OCI-LY3 (cell line): Measurements from ENCODE around the gene RAB2B.
A peak's percentile ranks its signal among the peaks of the same experiment; 100 is the strongest.
"Not testable (repeated sequence)": the region's sequence is repeated elsewhere in the genome, so short reads cannot be mapped to it uniquely, and the experiment has no call there.

Source experiments
- H2AFZ ChIP-seq: fragments of 200-600, 300-600 bp; shearing (Covaris generic); 2 replicates; pipeline ENCODE4 v1.6.0; 2014; ENCODE audit warnings: antibody characterized with exemption, low read depth, low read length
- H3K27ac ChIP-seq: fragments of 200-600, 300-600 bp; sonication (generic); 2 replicates; pipeline ENCODE4 v1.5.1; 2014; ENCODE audit warnings: mild to moderate bottlenecking, low read length, moderate library complexity, mixed read lengths
- H3K27me3 ChIP-seq: fragments of 200-600, 300-600 bp; sonication (generic); 2 replicates; pipeline ENCODE4 v1.6.1; 2014; ENCODE audit warnings: low read depth, low read length, mixed read lengths
- H3K36me3 ChIP-seq: fragments of 200-600, 300-600 bp; sonication (generic); replicated peaks from 2 replicates; pipeline ENCODE3; 2014; ENCODE audit warnings: low read depth, low read length, mixed read lengths
- H3K4me1 ChIP-seq: fragments of 300-600, 200-600 bp; sonication (generic); 2 replicates; pipeline ENCODE4 v1.6.1; 2014; ENCODE audit warnings: low read length, mixed read lengths
- H3K4me2 ChIP-seq: fragments of 200-600, 300-600 bp; sonication (generic); 2 replicates; pipeline ENCODE4 v1.6.1; 2014; ENCODE audit warnings: low read length, mixed read lengths
- H3K4me3 ChIP-seq: fragments of 300-600, 200-600 bp; sonication (generic); 2 replicates; pipeline ENCODE4 v1.5.1; 2014; ENCODE audit warnings: antibody characterized with exemption, mild to moderate bottlenecking, low read length, moderate library complexity
- H3K79me2 ChIP-seq: fragments of 300-600, 200-600 bp; shearing (Covaris generic); 2 replicates; pipeline ENCODE4 v1.6.1; 2014; ENCODE audit warnings: mild to moderate bottlenecking, low read length, mixed read lengths
- H3K9ac ChIP-seq: fragments of 300-600, 200-600 bp; shearing (Covaris generic); 2 replicates; pipeline ENCODE4 v1.6.0; 2014; ENCODE audit warnings: mild to moderate bottlenecking, low read length, moderate library complexity
- H3K9me3 ChIP-seq: fragments of 200-600, 300-600 bp; shearing (Covaris generic); 2 replicates; pipeline ENCODE4 v1.6.1; 2014; ENCODE audit warnings: low read length, mixed read lengths; ENCODE audit not compliant: insufficient read depth
- H4K20me1 ChIP-seq: fragments of 200-600, 300-600 bp; sonication (generic); 2 replicates; pipeline ENCODE4 v1.6.1; 2016; ENCODE audit warnings: low read length, mixed read lengths; ENCODE audit not compliant: insufficient read depth
- EZH2phosphoT487 ChIP-seq: fragments of 200-600 bp; shearing (Covaris generic); IDR thresholded peaks from 2 replicates; pipeline ENCODE4 v1.6.1; 2018; ENCODE audit warnings: antibody characterized with exemption, mixed run types, low read depth
- TF ChIP-seq, protein P1 (sequence below): fragments of 200-600, 300-600 bp; sonication (generic); IDR thresholded peaks from 2 replicates; pipeline ENCODE4 v1.5.1; 2014; ENCODE audit warnings: antibody characterized with exemption, low read length, low read depth

The RAB2B gene

DNA sequence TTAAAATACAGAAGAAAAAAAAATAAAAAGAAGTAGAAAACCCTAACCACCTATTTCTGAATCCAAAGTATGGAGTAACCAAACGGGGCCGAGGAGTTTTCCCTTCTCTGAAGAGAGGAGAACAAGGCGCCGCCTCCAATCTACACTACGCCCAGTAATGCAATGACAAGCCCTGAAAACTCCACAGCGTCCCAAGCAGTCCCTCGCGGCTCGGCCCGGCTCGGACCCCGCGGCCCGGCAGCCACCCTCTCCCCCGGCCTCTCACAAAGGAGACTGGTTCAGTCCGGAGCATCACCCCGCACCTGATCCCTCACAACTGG, 21.2 kb downstream of the RAB2B start:
- H2AFZ ChIP-seq: 0 out of 2 replicates have a peak overlapping the region, but pooled peaks have one; percentile 56
- H3K27ac ChIP-seq: peak overlapping the region; percentile 68
- TF ChIP-seq, protein P1, sequence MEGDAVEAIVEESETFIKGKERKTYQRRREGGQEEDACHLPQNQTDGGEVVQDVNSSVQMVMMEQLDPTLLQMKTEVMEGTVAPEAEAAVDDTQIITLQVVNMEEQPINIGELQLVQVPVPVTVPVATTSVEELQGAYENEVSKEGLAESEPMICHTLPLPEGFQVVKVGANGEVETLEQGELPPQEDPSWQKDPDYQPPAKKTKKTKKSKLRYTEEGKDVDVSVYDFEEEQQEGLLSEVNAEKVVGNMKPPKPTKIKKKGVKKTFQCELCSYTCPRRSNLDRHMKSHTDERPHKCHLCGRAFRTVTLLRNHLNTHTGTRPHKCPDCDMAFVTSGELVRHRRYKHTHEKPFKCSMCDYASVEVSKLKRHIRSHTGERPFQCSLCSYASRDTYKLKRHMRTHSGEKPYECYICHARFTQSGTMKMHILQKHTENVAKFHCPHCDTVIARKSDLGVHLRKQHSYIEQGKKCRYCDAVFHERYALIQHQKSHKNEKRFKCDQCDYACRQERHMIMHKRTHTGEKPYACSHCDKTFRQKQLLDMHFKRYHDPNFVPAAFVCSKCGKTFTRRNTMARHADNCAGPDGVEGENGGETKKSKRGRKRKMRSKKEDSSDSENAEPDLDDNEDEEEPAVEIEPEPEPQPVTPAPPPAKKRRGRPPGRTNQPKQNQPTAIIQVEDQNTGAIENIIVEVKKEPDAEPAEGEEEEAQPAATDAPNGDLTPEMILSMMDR: no peak

DNA sequence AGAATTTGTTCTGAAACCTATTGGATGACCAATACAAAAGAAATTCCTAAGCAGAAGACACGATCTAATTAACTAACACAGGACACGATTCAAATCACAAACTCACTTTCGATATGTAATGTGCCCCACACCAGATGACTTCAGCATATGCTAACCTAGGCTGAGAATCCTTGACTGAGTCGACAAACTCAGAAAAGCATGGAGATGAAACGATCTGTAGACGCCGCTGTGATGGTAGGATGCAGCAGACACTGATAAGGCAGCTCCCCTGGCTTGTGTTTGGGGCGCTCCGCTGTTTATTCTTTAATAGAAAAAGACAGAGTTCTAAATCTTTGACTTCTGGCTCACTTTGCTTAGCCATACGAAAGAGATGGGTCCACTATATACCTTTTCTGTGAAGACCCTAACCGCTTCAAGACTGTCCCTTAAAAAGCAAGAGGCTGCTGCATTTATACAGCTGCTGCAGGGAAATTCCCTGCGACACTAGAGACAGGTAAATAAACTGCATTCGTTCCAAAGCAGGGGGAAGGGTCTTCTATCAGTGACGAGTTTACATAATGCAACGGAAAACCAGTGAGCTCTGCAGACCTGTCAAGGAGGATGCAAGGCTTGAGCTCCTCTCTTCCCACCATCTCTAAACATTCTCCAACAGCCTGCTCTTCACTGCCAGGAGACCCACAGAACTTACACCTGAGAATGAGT, 21.8 kb downstream of the RAB2B start:
- H3K9me3 ChIP-seq: no peaks in the 10 kb centered on the region
- peak overlapping the region; percentile 89 for H3K4me2 ChIP-seq
- H3K4me3 ChIP-seq: peak overlapping the region; percentile 93
- no peak for TF ChIP-seq EZH2phosphoT487
- TF ChIP-seq, protein P1: no peak
- H3K27ac ChIP-seq: peak overlapping the region; percentile 68; the same call in 1 of the 2 replicates
- peaks cover 7% of the 10 kb centered on the region for H3K36me3 ChIP-seq
- H4K20me1 ChIP-seq: peaks cover 11% of the 10 kb centered on the region
- H3K27me3 ChIP-seq: no peaks in the 10 kb centered on the region
- H3K9ac ChIP-seq: peak overlapping the region; percentile 89
- peaks cover 59% of the 10 kb centered on the region for H3K79me2 ChIP-seq
- H3K4me1 ChIP-seq: peaks cover 11% of the 10 kb centered on the region
- no peak overlapping the region for H2AFZ ChIP-seq

More for the DNA sequence above, 21.2 kb downstream of the RAB2B start:
- Histone ChIP-seq H3K36me3 (peaks cover 7% of the 10 kb centered on the region), H3K9me3 (no peaks in the 10 kb centered on the region), H3K79me2 (peaks cover 53% of the 10 kb centered on the region), H3K27me3 (no peaks in the 10 kb centered on the region), H3K4me3 (peak overlapping the region; percentile 93), H3K4me2 (peak overlapping the region; percentile 89), H4K20me1 (peaks cover 5% of the 10 kb centered on the region), H3K9ac (peak overlapping the region; percentile 89), H3K4me1 (peaks cover 8% of the 10 kb centered on the region; the same call in 1 of the 2 replicates)

DNA sequence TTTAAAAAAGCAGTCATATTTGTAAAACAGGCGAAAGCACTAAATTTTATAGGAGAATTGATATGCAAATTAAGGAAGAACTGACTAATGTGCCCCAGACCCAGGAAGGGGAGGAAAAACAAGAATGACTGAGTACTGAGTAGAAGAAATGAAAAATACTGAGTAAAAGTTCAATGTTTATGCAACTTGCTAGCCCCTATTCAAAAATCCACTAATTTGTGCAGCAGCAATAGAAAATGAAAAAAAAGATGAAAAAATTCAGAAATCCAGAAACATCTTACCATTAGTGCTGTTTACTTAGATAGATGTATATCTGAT, 26.9 kb downstream of the RAB2B start:
- Histone ChIP-seq H3K4me1 (peaks cover 17% of the 10 kb centered on the region), H3K27ac (no peak overlapping the region), H3K4me2 (no peak overlapping the region), H3K79me2 (peaks cover 97% of the 10 kb centered on the region), H2AFZ (no peak overlapping the region), H3K9me3 (no peaks in the 10 kb centered on the region), H4K20me1 (peaks cover 23% of the 10 kb centered on the region), H3K9ac (no peak overlapping the region), H3K36me3 (peaks cover 14% of the 10 kb centered on the region), H3K4me3 (no peak overlapping the region), H3K27me3 (no peaks in the 10 kb centered on the region)
- TF ChIP-seq, protein P1: no peak
- TF ChIP-seq EZH2phosphoT487: no peak

DNA sequence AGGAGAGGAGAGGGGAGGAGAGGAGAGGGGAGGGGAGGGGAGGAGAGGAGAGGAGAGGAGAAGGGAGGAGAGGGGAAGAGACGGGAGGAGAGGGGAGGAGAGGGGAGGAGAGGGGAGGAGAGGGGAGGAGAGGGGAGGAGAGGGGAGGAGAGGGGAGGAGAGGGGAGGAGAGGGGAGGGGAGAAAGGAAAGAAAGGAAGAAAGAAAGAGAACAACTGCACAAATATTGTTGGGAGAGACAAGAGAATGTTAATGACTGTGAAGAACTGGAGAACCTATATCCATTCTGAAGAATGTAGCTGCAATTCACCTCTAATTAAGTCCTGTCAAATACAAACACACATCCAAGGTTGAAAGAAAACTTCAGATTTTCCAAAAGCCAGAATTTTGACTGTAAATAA, 34.1 kb downstream of the RAB2B start:
- H3K36me3 ChIP-seq: peaks cover 12% of the 10 kb centered on the region
- not testable (repeated sequence) for H3K4me2 ChIP-seq, H3K4me1 ChIP-seq, H3K27me3 ChIP-seq, H3K27ac ChIP-seq, H2AFZ ChIP-seq, H3K9me3 ChIP-seq, H3K4me3 ChIP-seq, H3K9ac ChIP-seq
- peaks cover 15% of the 10 kb centered on the region for H4K20me1 ChIP-seq
- H3K79me2 ChIP-seq: peaks cover 86% of the 10 kb centered on the region

DNA sequence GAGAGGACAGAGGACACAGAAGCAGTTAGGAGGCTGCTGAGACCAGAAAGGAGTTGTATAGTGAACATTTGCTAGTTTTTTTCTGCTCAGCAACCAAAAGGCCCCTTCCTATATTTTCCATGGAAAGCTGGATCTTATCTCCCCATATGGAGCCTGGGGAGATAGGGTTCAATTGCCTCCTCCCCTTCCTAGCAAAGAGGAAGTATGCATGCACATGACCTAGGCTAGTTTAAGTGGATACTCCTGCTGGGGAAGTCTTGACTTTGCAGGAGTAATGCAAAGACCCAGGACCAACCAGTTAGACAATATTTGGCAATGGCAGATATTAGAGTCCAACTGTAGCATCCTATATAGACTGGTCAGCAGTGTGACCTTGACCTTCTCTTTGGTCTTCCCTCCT, 35.9 kb downstream of the RAB2B start:
- H3K36me3 ChIP-seq: peaks cover 5% of the 10 kb centered on the region
- H3K4me1 ChIP-seq: peaks cover 10% of the 10 kb centered on the region
- peaks cover 10% of the 10 kb centered on the region for H4K20me1 ChIP-seq
- H3K4me2 ChIP-seq: no peak overlapping the region
- peaks cover 86% of the 10 kb centered on the region for H3K79me2 ChIP-seq
- H3K27ac ChIP-seq: no peak overlapping the region
- H3K9me3 ChIP-seq: no peaks in the 10 kb centered on the region
- H3K9ac ChIP-seq: no peak overlapping the region
- no peaks in the 10 kb centered on the region for H3K27me3 ChIP-seq
- H3K4me3 ChIP-seq: no peak overlapping the region
- no peak overlapping the region for H2AFZ ChIP-seq
- TF ChIP-seq EZH2phosphoT487: no peak
- TF ChIP-seq, protein P1: no peak
